ENCODE results near the gene JAKMIP3. TPM values are rescaled to one million over a fixed set of nuclear protein-coding genes. Genes with fewer than 3 reads are reported as not detected.

The JAKMIP3 gene
- polyA plus RNA-seq, 3 donors: 0.20 TPM; not detected in 2

GRCh38 chr10:132113766-132114365 lies 48.1 kb downstream of the JAKMIP3 start:
- Histone ChIP-seq H3K9ac (ENCODE audit: insufficient read depth, low read length, poor library complexity, severe bottlenecking) (no peak overlapping the region), H3K4me2 (replicated peaks; ENCODE audit: extremely low read depth, low read length, poor library complexity, severe bottlenecking) (no peak overlapping the region), H3K27me3 (ENCODE audit: control insufficient read depth in 2 of 2, insufficient read depth in 2 of 2, low read length in 2 of 2) (no peaks in the 10 kb centered on the region), H3K36me3 (replicated peaks in 1 of 2; ENCODE audit: control insufficient read depth in 1 of 2, insufficient read depth in 2 of 2, low read length in 2 of 2) (no peaks in the 10 kb centered on the region), H2AFZ (ENCODE audit: insufficient read depth, low read depth, low read length, poor library complexity, severe bottlenecking) (no peak overlapping the region), H3K4me1 (ENCODE audit: control insufficient read depth in 1 of 2, insufficient read depth in 2 of 2, low read length in 2 of 2) (no peaks in the 10 kb centered on the region), H3K9me3 (replicated peaks in 1 of 2; ENCODE audit: control insufficient read depth in 1 of 2, insufficient read depth in 1 of 2, low read length in 2 of 2) (no peaks in the 10 kb centered on the region), H4K20me1 (ENCODE audit: insufficient read depth, low read length) (no peaks in the 10 kb centered on the region), H3K4me3 (replicated peaks in 1 of 3; ENCODE audit: low read depth in 2 of 3, low read length in 3 of 3) (no peak overlapping the region), H3K27ac (ENCODE audit: low read depth in 1 of 2, low read length in 2 of 2) (no peak overlapping the region), H3K79me2 (ENCODE audit: insufficient read depth, low read length) (no peaks in the 10 kb centered on the region)
- intact Hi-C loops (cut with micrococcal nuclease): no loop called here
- TF ChIP-seq, protein P1, sequence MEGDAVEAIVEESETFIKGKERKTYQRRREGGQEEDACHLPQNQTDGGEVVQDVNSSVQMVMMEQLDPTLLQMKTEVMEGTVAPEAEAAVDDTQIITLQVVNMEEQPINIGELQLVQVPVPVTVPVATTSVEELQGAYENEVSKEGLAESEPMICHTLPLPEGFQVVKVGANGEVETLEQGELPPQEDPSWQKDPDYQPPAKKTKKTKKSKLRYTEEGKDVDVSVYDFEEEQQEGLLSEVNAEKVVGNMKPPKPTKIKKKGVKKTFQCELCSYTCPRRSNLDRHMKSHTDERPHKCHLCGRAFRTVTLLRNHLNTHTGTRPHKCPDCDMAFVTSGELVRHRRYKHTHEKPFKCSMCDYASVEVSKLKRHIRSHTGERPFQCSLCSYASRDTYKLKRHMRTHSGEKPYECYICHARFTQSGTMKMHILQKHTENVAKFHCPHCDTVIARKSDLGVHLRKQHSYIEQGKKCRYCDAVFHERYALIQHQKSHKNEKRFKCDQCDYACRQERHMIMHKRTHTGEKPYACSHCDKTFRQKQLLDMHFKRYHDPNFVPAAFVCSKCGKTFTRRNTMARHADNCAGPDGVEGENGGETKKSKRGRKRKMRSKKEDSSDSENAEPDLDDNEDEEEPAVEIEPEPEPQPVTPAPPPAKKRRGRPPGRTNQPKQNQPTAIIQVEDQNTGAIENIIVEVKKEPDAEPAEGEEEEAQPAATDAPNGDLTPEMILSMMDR (IDR thresholded peaks at IDR 0.05): no peak
- Mint-ChIP-seq H3K4me1 (no peaks in the 10 kb centered on the region), H3K4me3 (no peak overlapping the region), H3K9me3 (peaks cover 0 to 1% (median 0%) of the 10 kb centered on the region in 7 donors), H3K27me3 (ENCODE audit: low read depth in 3 of 3) (peaks cover 6 to 12% (median 6%) of the 10 kb centered on the region in 3 donors), H3K36me3 (no peaks in the 10 kb centered on the region), H3K27ac (no peak overlapping the region)
- no peak for DNase-seq
- 89% methylated on average over 11 of the region's 14 CpGs for WGBS (ENCODE audit: insufficient coverage)

DNA sequence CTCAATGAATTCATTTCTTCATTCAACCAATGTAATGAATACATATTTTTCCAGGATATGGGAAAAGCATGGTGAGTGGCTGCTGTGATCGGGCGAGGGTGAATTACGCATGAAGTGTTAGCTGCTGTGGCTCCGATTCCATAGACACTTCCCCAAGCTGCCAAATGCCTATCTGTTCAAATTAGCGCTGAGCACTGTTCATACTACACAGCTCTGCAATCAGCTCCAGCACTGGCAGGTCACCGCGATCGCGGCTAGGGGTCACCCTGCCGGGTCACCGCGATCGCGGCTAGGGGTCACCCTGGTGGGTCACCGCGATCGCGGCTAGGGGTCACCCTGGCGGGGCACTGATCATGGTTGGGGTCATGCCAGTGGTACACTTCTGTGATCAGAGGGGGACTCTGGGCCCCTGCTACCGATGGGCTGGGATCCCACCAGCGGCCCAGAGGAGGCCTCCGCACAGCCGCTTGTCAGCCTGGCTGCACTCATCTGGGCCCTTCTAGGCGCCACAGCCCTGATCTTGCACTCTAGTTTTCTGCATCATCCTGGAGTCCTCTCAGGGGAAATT lies 49.3 kb downstream of the JAKMIP3 start:
- Mint-ChIP-seq H3K27me3 (ENCODE audit: low read depth in 3 of 3) (peaks cover 9 to 12% (median 9%) of the 10 kb centered on the region in 3 donors), H3K27ac (no peak overlapping the region), H3K4me3 (no peak overlapping the region), H3K36me3 (no peaks in the 10 kb centered on the region), H3K9me3 (peaks cover 0 to 1% (median 0%) of the 10 kb centered on the region in 7 donors), H3K4me1 (no peaks in the 10 kb centered on the region)
- H3K79me2 ChIP-seq (ENCODE audit: insufficient read depth, low read length): no peaks in the 10 kb centered on the region
- H2AFZ ChIP-seq (ENCODE audit: insufficient read depth, low read depth, low read length, poor library complexity, severe bottlenecking): no peak overlapping the region
- intact Hi-C loops (cut with micrococcal nuclease): no loop called here
- H3K27me3 ChIP-seq (ENCODE audit: control insufficient read depth in 2 of 2, insufficient read depth in 2 of 2, low read length in 2 of 2): no peaks in the 10 kb centered on the region
- no peaks in the 10 kb centered on the region for H3K9me3 ChIP-seq (replicated peaks in 1 of 2; ENCODE audit: control insufficient read depth in 1 of 2, insufficient read depth in 1 of 2, low read length in 2 of 2)
- DNase-seq: no peak
- no peaks in the 10 kb centered on the region for H3K4me1 ChIP-seq (ENCODE audit: control insufficient read depth in 1 of 2, insufficient read depth in 2 of 2, low read length in 2 of 2)
- 98% methylated on average over 18 of the region's 24 CpGs for WGBS (ENCODE audit: insufficient coverage)
- no peaks in the 10 kb centered on the region for H4K20me1 ChIP-seq (ENCODE audit: insufficient read depth, low read length)
- no peak overlapping the region for H3K9ac ChIP-seq (ENCODE audit: insufficient read depth, low read length, poor library complexity, severe bottlenecking)
- H3K27ac ChIP-seq (ENCODE audit: low read depth in 1 of 2, low read length in 2 of 2): no peak overlapping the region
- H3K4me3 ChIP-seq (replicated peaks in 1 of 3; ENCODE audit: low read depth in 2 of 3, low read length in 3 of 3): no peak overlapping the region
- TF ChIP-seq, protein P1 (IDR thresholded peaks at IDR 0.05): no peak
- no peaks in the 10 kb centered on the region for H3K36me3 ChIP-seq (replicated peaks in 1 of 2; ENCODE audit: control insufficient read depth in 1 of 2, insufficient read depth in 2 of 2, low read length in 2 of 2)
- no peak overlapping the region for H3K4me2 ChIP-seq (replicated peaks; ENCODE audit: extremely low read depth, low read length, poor library complexity, severe bottlenecking)

Other genes starting within 250 kb of the JAKMIP3 start
- gene PPP2R2D, start 164.9 kb upstream of the JAKMIP3 start, polyA plus RNA-seq: 10 to 100 TPM; 12.8 to 23.5 (median 12.9) TPM
- gene BNIP3, start 84.0 kb upstream of the JAKMIP3 start, polyA plus RNA-seq: 1 to 10 TPM; 3.2 to 7.2 (median 4.6) TPM
- gene DPYSL4, start 121.0 kb downstream of the JAKMIP3 start, polyA plus RNA-seq: under 1 TPM in 1 of 3 donors, not detected in 2; 0.08 TPM
- gene STK32C, start 242.0 kb downstream of the JAKMIP3 start, polyA plus RNA-seq: 10 to 100 TPM; 13.6 to 22.8 (median 18.4) TPM